GM13976 (cell line): ENCODE measurements around the gene ITFG2.

ENCODE experiments used
- DNase-seq: peaks from one replicate; pipeline ENCODE4 v3.0.0; 2012; ENCODE audit warnings: low spot score
- CTCF ChIP-seq: IDR thresholded peaks from 2 replicates; pipeline ENCODE4 v1.5.1; 2012; ENCODE audit warnings: borderline replicate concordance, mild to moderate bottlenecking; ENCODE audit not compliant: insufficient read depth; ENCODE audit errors: extremely low read depth, missing control alignments, control extremely low read depth
- in situ Hi-C: fragments of 300-500 bp; cut with MboI; formaldehyde crosslinking; loops from one replicate; pipeline ENCODE4 v1.12.0; 2022; ENCODE audit warnings: low sequenced_read_pairs, mixed read lengths, inconsistent platforms; ENCODE audit not compliant: unreplicated experiment

Gene ITFG2

GRCh38 chr12:2804393-2805142 is 7.9 kb upstream of the ITFG2 start:
- DNase-seq, result no peak
- TF ChIP-seq CTCF, result no peak

GRCh38 chr12:2805143-2805520 is 7.3 kb upstream of the ITFG2 start:
- no peak for TF ChIP-seq CTCF
- no peak for DNase-seq
- in situ Hi-C loops, result no loop called here

More at GRCh38 chr12:2804393-2805142, 7.9 kb upstream of the ITFG2 start:
- in situ Hi-C loops, result no loop called here

GRCh38 chr12:2806700-2807099 is 5.8 kb upstream of the ITFG2 start:
- DNase-seq, result no peak
- in situ Hi-C loops, result no loop called here
- no peak for TF ChIP-seq CTCF

GRCh38 chr12:2811801-2812200 is 667 bp upstream of the ITFG2 start:
- DNase-seq, result no peak
- in situ Hi-C loops, result no loop called here
- TF ChIP-seq CTCF, result no peak

DNA sequence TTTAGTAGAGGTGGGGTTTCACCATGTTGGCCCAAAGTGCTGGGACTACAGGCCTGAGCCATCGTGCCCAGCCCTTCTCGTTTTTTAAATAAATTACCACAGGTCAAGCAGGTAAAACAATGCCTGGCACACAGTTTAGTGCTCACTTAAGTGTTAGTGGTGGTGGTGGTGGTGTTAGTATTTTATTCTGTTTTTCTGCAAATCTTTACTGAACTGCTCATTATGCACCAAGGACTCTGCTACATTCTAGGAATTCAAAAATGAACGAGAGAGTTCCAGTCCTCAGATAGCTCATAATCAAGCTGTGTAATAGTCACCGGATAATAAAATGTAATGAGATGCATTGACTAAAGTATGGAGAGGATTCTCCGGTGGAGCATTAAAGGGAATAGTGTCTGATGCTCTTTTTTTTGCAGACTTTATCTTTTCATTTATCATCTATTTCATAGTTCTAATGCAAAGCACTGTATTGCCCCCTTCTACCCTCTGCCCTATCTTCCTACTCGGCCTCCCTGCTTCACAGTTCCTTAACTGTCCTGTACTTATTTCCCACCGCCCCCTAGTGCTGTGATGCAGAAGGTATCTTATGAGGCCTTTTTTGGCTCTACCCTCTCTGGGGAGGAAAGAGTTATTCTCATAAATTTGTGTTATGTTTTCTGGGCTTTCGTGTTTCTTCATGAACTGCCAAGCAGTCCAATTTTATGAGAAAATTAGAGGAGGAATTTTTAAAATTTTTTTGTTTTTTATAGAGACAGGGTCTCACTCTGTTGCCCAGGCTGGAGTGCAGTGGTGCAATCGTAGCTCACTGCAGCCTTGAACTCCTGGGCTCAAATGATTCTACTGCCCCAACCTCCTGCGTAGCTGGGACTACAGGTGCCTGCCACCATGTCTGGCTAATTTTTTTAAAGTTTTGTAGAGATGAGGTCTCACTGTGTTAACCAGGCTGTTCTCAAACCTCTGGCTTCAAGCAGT is 1.0 kb downstream of the ITFG2 start:
- in situ Hi-C loops, result no loop called here
- DNase-seq, result peak; percentile 73
- peak; percentile 74 for TF ChIP-seq CTCF

DNA sequence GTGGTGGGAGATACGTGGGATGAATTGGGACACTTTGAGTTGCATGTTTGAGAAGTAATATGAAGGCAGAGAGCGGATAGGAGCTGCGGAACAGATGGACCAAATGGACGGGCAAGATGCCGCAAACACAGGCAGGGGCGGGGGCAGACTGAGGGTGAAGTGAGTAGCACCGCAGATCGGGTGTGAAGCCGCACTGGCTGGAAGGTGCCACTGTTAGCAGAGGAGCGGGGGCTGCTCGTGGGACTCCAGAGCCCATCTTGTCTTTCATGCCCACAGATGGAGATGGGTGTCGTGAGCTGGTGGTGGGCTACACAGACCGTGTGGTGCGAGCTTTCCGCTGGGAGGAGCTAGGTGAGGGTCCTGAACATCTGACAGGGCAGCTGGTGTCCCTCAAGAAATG is 7.3 kb downstream of the ITFG2 start:
- TF ChIP-seq CTCF, result no peak
- DNase-seq, result no peak
- in situ Hi-C loops, result no loop called here
